H9 (cell line): ENCODE measurements around the gene HOMER1. TPM values are rescaled to one million over a fixed set of nuclear protein-coding genes. Genes with fewer than 3 reads are reported as not detected.

Experiments used
- DNase-seq: peaks from one replicate; pipeline ENCODE4 v3.0.0-alpha.2; 2017
- H2AFZ ChIP-seq: one replicate; pipeline ENCODE4 v1.6.1; 2013; ENCODE audit warnings: mild to moderate bottlenecking, low read length, control low read depth, moderate library complexity
- H2AK5ac ChIP-seq: 2 replicates; pipeline ENCODE4 v1.6.1; 2013; ENCODE audit warnings: low read length, control low read depth, mixed read lengths; ENCODE audit not compliant: insufficient read length
- H2BK120ac ChIP-seq: one replicate; pipeline ENCODE4 v1.6.1; 2013; ENCODE audit warnings: low read depth, mild to moderate bottlenecking, low read length, control low read depth, inconsistent platforms; ENCODE audit not compliant: poor library complexity, severe bottlenecking
- H2BK12ac ChIP-seq: 2 replicates; pipeline ENCODE4 v1.6.1; 2013; ENCODE audit warnings: low read length, control low read depth, mixed read lengths, low read depth; ENCODE audit not compliant: insufficient read length
- H2BK15ac ChIP-seq: 2 replicates; pipeline ENCODE4 v1.6.1; 2013; ENCODE audit warnings: low read depth, low read length, control low read depth
- H2BK20ac ChIP-seq: one replicate; pipeline ENCODE4 v1.6.1; 2013; ENCODE audit warnings: low read depth, mild to moderate bottlenecking, low read length, control low read depth, inconsistent platforms; ENCODE audit not compliant: poor library complexity, severe bottlenecking
- H2BK5ac ChIP-seq: 2 replicates; pipeline ENCODE4 v1.6.1; 2013; ENCODE audit warnings: low read length, control low read depth, mixed read lengths; ENCODE audit not compliant: insufficient read length
- H3K14ac ChIP-seq: 2 replicates; pipeline ENCODE4 v1.6.1; 2013; ENCODE audit warnings: low read length, control low read depth; ENCODE audit not compliant: insufficient read depth
- H3K18ac ChIP-seq: 2 replicates; pipeline ENCODE4 v1.6.1; 2013; ENCODE audit warnings: low read depth, mild to moderate bottlenecking, mixed read lengths, low read length, control low read depth; ENCODE audit not compliant: insufficient read length
- H3K23ac ChIP-seq: 2 replicates; pipeline ENCODE4 v1.6.1; 2013; ENCODE audit warnings: low read length, control low read depth, mixed read lengths, low read depth; ENCODE audit not compliant: insufficient read length
- H3K23me2 ChIP-seq: 2 replicates; pipeline ENCODE4 v1.6.1; 2013; ENCODE audit warnings: low read depth, mild to moderate bottlenecking, mixed read lengths, low read length, control low read depth; ENCODE audit not compliant: insufficient read length, poor library complexity, severe bottlenecking
- H3K27ac ChIP-seq: 2 replicates; pipeline ENCODE4 v1.5.1; 2013; ENCODE audit warnings: low read length, control low read depth, mixed read lengths, low read depth; ENCODE audit not compliant: insufficient read length
- H3K27me3 ChIP-seq: 2 replicates; pipeline ENCODE4 v1.6.1; 2013; ENCODE audit warnings: low read length, control low read depth, inconsistent platforms; ENCODE audit not compliant: insufficient read depth
- H3K4ac ChIP-seq: 2 replicates; pipeline ENCODE4 v1.6.1; 2013; ENCODE audit warnings: low read depth, mild to moderate bottlenecking, control low read depth, inconsistent platforms, low read length, moderate library complexity
- H3K4me1 ChIP-seq: 2 replicates; pipeline ENCODE4 v1.6.1; 2013; ENCODE audit warnings: low read length, control low read depth, inconsistent platforms; ENCODE audit not compliant: insufficient read depth
- H3K4me2 ChIP-seq: 2 replicates; pipeline ENCODE4 v1.6.1; 2013; ENCODE audit warnings: low read length, control low read depth, mixed read lengths; ENCODE audit not compliant: insufficient read length, insufficient read depth
- H3K56ac ChIP-seq: 2 replicates; pipeline ENCODE4 v1.6.1; 2013; ENCODE audit warnings: low read depth, mild to moderate bottlenecking, mixed read lengths, low read length, control low read depth; ENCODE audit not compliant: insufficient read length
- H3K79me1 ChIP-seq: 2 replicates; pipeline ENCODE4 v1.6.1; 2013; ENCODE audit warnings: low read depth, mild to moderate bottlenecking, moderate library complexity, low read length, control low read depth, inconsistent platforms; ENCODE audit not compliant: insufficient read depth, poor library complexity, severe bottlenecking
- H3K79me2 ChIP-seq: 2 replicates; pipeline ENCODE4 v1.6.1; 2013; ENCODE audit warnings: low read length, control low read depth, inconsistent platforms; ENCODE audit not compliant: insufficient read depth
- H3K9ac ChIP-seq: 2 replicates; pipeline ENCODE4 v1.6.1; 2013; ENCODE audit warnings: low read length, control low read depth, mixed read lengths; ENCODE audit not compliant: insufficient read length; ENCODE audit errors: extremely low read depth
- H3K9me3 ChIP-seq: one replicate; pipeline ENCODE4 v1.6.1; 2013; ENCODE audit warnings: low read depth, low read length, inconsistent platforms; ENCODE audit not compliant: control insufficient read depth
- H3T11ph ChIP-seq: one replicate; pipeline ENCODE4 v1.6.1; 2013; ENCODE audit warnings: mild to moderate bottlenecking, low read length, control low read depth, inconsistent platforms
- H4K20me1 ChIP-seq: one replicate; pipeline ENCODE4 v1.6.1; 2013; ENCODE audit not compliant: control insufficient read depth, insufficient read length, insufficient read depth
- H4K5ac ChIP-seq: 2 replicates; pipeline ENCODE4 v1.6.1; 2013; ENCODE audit warnings: low read depth, mild to moderate bottlenecking, mixed read lengths, low read length, control low read depth; ENCODE audit not compliant: insufficient read length
- H4K8ac ChIP-seq: replicated peaks from 2 replicates; pipeline ENCODE4 v1.6.1; 2013; ENCODE audit warnings: low read length, control low read depth, mixed read lengths, low read depth; ENCODE audit not compliant: insufficient read length
- H4K91ac ChIP-seq: 2 replicates; pipeline ENCODE4 v1.6.1; 2013; ENCODE audit warnings: low read depth, mild to moderate bottlenecking, moderate library complexity, mixed read lengths, low read length, control low read depth; ENCODE audit not compliant: insufficient read length
- H3K27ac Mint-ChIP-seq, 3 experiments: 2 replicates in 2 of 3; 3 replicates in 1 of 3; pipeline ENCODE4 v1.8.0; 2020 to 2021; ENCODE audit warnings: mixed read lengths in 3 of 3, mild to moderate bottlenecking in 1 of 3, moderate library complexity in 1 of 3
- H3K27me3 Mint-ChIP-seq: 2 replicates; pipeline ENCODE4 v1.8.0; 2021; ENCODE audit warnings: low read depth, mild to moderate bottlenecking, moderate library complexity, mixed read lengths
- H3K36me3 Mint-ChIP-seq, 3 experiments: 2 replicates in 2 of 3; 3 replicates in 1 of 3; pipeline ENCODE4 v1.8.0; 2020 to 2021; ENCODE audit warnings: low read depth in 3 of 3, mixed read lengths in 3 of 3; ENCODE audit not compliant: insufficient read depth in 1 of 3
- H3K4me1 Mint-ChIP-seq, 2 experiments: 2 replicates each; pipeline ENCODE4 v1.8.0; 2020; ENCODE audit warnings: mixed read lengths in 2 of 2
- H3K4me3 Mint-ChIP-seq, 2 experiments: 2 replicates in 1 of 2; 3 replicates in 1 of 2; pipeline ENCODE4 v1.8.0; 2020 to 2021; ENCODE audit warnings: mild to moderate bottlenecking in 2 of 2, mixed read lengths in 2 of 2, moderate library complexity in 1 of 2
- H3K9me3 Mint-ChIP-seq, 2 experiments: 2 replicates in 1 of 2; 3 replicates in 1 of 2; pipeline ENCODE4 v1.8.0; 2020; ENCODE audit warnings: mild to moderate bottlenecking in 2 of 2, mixed read lengths in 2 of 2, moderate library complexity in 1 of 2
- whole genome bisulfite sequencing: extraction: QIAGEN DNeasy Blood & Tissue Kit; methylation state at CpG from one replicate; pipeline ENCODE4 v1.1.7; 2013; ENCODE audit warnings: missing lambda C conversion rate, low lambda C conversion rate, mixed read lengths; ENCODE audit not compliant: insufficient read length; ENCODE audit errors: extremely low coverage; 5-methylcytosine and 5-hydroxymethylcytosine counted together
- total RNA-seq: library from RNA; stranded (reverse); gene quantifications from 2 replicates; pipeline ENCODE4 v1.2.1, GENCODE V29; 2021
- TF ChIP-seq, protein P1 (sequence below): fragments of 200-600 bp; sonication (generic); conservative IDR thresholded peaks from 3 replicates; pipeline ENCODE4 v1.8.0; 2021; ENCODE audit warnings: antibody characterized with exemption, mild to moderate bottlenecking

The HOMER1 gene
- total RNA-seq, 1 experiment from 2014 or later: 39.5 TPM

DNA sequence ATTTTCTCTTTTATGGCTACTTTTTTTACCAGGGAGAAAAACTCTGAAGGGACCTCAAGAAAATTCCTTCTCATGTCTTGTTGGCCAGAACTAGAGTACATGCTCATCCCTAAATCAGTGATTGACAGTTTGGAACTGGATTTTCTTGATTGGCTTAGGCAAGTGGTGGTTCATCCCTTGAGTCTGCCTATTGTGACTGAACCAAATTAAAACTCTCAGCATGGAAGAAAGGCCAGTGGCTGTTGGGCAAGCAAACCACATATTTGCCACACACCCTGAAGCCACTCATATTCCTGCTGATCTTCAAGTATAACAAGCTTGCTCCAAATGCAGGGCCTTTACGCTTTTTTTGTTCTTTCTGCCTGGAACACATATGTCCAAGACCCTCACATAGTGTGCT lies 7.2 kb upstream of the HOMER1 start:
- no peak overlapping the region for H2AFZ ChIP-seq
- WGBS: no CpG with 5 or more reads among the region's 1 CpG

More for the DNA sequence above, 7.2 kb upstream of the HOMER1 start:
- H3T11ph ChIP-seq: no peak overlapping the region
- DNase-seq: no peak
- H4K20me1 ChIP-seq: no peaks in the 10 kb centered on the region
- Mint-ChIP-seq H3K4me1 (peaks cover 12 to 13% of the 10 kb centered on the region in 2 experiments), H3K9me3 (peaks cover 17 to 19% of the 10 kb centered on the region in 2 experiments), H3K4me3 (no peak overlapping the region), H3K27ac (no peak overlapping the region), H3K27me3 (no peaks in the 10 kb centered on the region), H3K36me3 (peaks cover 3 to 13% (median 5%) of the 10 kb centered on the region in 3 experiments)
- no peak overlapping the region for H2AK5ac ChIP-seq
- H3K56ac ChIP-seq: no peak overlapping the region
- H3K9ac ChIP-seq: no peak overlapping the region
- H3K4me1 ChIP-seq: peaks cover 3% of the 10 kb centered on the region
- H3K18ac ChIP-seq: no peak overlapping the region
- H2BK120ac ChIP-seq: no peak overlapping the region
- no peak overlapping the region for H4K8ac ChIP-seq
- H3K14ac ChIP-seq: no peak overlapping the region
- no peak overlapping the region for H2BK15ac ChIP-seq
- TF ChIP-seq, protein P1, sequence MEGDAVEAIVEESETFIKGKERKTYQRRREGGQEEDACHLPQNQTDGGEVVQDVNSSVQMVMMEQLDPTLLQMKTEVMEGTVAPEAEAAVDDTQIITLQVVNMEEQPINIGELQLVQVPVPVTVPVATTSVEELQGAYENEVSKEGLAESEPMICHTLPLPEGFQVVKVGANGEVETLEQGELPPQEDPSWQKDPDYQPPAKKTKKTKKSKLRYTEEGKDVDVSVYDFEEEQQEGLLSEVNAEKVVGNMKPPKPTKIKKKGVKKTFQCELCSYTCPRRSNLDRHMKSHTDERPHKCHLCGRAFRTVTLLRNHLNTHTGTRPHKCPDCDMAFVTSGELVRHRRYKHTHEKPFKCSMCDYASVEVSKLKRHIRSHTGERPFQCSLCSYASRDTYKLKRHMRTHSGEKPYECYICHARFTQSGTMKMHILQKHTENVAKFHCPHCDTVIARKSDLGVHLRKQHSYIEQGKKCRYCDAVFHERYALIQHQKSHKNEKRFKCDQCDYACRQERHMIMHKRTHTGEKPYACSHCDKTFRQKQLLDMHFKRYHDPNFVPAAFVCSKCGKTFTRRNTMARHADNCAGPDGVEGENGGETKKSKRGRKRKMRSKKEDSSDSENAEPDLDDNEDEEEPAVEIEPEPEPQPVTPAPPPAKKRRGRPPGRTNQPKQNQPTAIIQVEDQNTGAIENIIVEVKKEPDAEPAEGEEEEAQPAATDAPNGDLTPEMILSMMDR: no peak
- H4K5ac ChIP-seq: no peak overlapping the region
- no peaks in the 10 kb centered on the region for H3K27me3 ChIP-seq
- H2BK12ac ChIP-seq: no peak overlapping the region
- no peak overlapping the region for H3K4ac ChIP-seq
- H4K91ac ChIP-seq: no peak overlapping the region
- no peaks in the 10 kb centered on the region for H3K79me1 ChIP-seq
- no peak overlapping the region for H3K4me2 ChIP-seq
- H2BK5ac ChIP-seq: no peak overlapping the region
- H3K9me3 ChIP-seq: peaks cover 8% of the 10 kb centered on the region
- H3K23ac ChIP-seq: no peak overlapping the region
- H3K23me2 ChIP-seq: no peaks in the 10 kb centered on the region
- H2BK20ac ChIP-seq: no peak overlapping the region
- H3K27ac ChIP-seq: no peak overlapping the region
- H3K79me2 ChIP-seq: no peaks in the 10 kb centered on the region
